GM19452 (cell line): ENCODE measurements around the gene RFC1.

Experiments used
- ATAC-seq: cut with Tn5 transposase; IDR thresholded peaks from one replicate; pipeline ENCODE4 v1.9.1; 2021; ENCODE audit not compliant: unreplicated experiment

RFC1 gene

GRCh38 chr4:39353478-39354253 lies 12.5 kb downstream of the RFC1 start:
- ATAC-seq: peak; percentile 81

GRCh38 chr4:39353149-39353477 lies 13.0 kb downstream of the RFC1 start:
- ATAC-seq: peak; percentile 5

GRCh38 chr4:39349326-39349725 lies 16.8 kb downstream of the RFC1 start:
- ATAC-seq: no peak

GRCh38 chr4:39348371-39349315 lies 17.5 kb downstream of the RFC1 start:
- ATAC-seq: no peak

GRCh38 chr4:39346856-39347519 lies 19.2 kb downstream of the RFC1 start:
- ATAC-seq: no peak

- no peak for ATAC-seq
Measured at GRCh38 chr4:39342731-39343130, 23.4 kb downstream of the RFC1 start.

- ATAC-seq: no peak
Measured at GRCh38 chr4:39341075-39341725, 25.0 kb downstream of the RFC1 start.

- no peak for ATAC-seq
Measured at GRCh38 chr4:39339968-39340367, 26.2 kb downstream of the RFC1 start.

GRCh38 chr4:39337841-39338240 lies 28.3 kb downstream of the RFC1 start:
- ATAC-seq: no peak

GRCh38 chr4:39335566-39335965 lies 30.6 kb downstream of the RFC1 start:
- ATAC-seq: no peak

- ATAC-seq: no peak
Measured at GRCh38 chr4:39331191-39331590, 35.0 kb downstream of the RFC1 start.

GRCh38 chr4:39330353-39330752 lies 35.8 kb downstream of the RFC1 start:
- ATAC-seq: no peak

GRCh38 chr4:39326468-39326977 lies 39.6 kb downstream of the RFC1 start:
- no peak for ATAC-seq

GRCh38 chr4:39324897-39325613 lies 41.1 kb downstream of the RFC1 start:
- ATAC-seq: no peak

- no peak for ATAC-seq
Measured at GRCh38 chr4:39324446-39324845, 41.7 kb downstream of the RFC1 start.

- no peak for ATAC-seq
Measured at GRCh38 chr4:39323821-39324220, 42.3 kb downstream of the RFC1 start.

- no peak for ATAC-seq
Measured at GRCh38 chr4:39320381-39321115, 45.6 kb downstream of the RFC1 start.

GRCh38 chr4:39319676-39320075 lies 46.5 kb downstream of the RFC1 start:
- ATAC-seq: no peak

GRCh38 chr4:39312816-39313215 lies 53.3 kb downstream of the RFC1 start:
- no peak for ATAC-seq

GRCh38 chr4:39308611-39309010 lies 57.6 kb downstream of the RFC1 start:
- ATAC-seq: no peak
